HG02840 (cell line): ENCODE measurements around the gene NHLH2.

ENCODE experiments used
- ATAC-seq: cut with Tn5 transposase; IDR thresholded peaks from one replicate; pipeline ENCODE4 v1.9.1; 2021; ENCODE audit warnings: mild to moderate bottlenecking, moderate library complexity, moderate number of reproducible peaks; ENCODE audit not compliant: unreplicated experiment, low FRiP score

NHLH2 gene

DNA sequence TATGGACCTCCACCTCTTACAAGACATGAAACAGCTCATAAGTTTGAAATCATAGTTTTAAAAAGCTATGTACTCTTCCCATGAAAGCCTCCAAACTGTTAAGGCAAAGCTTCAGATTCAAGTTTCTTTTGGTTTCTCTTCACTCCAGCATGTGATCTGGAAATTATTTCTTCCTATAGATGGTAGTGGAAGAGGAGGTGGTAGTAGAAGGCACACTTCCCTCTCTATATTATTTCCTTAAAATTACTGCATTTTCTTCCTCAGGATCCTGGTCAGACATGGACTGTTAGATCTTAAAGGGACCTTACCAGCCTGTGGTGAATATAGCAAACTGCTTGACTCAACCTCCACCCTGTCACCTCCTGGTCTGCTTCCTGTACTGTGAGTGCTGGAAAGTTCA lies 31.9 kb downstream of the NHLH2 start:
- ATAC-seq = no peak

DNA sequence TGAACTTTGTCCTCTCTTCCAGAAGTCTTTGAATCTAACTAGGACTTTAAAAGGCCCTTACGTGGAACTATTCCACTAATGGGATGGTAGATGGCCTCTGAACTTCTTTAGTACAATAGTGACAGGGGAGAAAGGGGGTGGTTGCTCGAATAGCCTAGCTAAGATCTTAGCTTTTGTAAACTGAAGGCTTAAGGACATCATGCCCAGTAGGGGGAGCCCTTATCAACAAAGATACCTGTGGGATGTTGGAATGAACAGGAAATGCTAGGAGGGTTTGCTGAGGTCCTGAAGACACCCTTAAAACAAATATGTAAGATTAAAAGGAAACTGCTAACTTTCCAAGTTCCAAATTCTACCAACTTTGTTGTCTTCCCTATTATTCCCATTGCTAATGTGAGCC lies 33.2 kb downstream of the NHLH2 start:
- no peak for ATAC-seq

DNA sequence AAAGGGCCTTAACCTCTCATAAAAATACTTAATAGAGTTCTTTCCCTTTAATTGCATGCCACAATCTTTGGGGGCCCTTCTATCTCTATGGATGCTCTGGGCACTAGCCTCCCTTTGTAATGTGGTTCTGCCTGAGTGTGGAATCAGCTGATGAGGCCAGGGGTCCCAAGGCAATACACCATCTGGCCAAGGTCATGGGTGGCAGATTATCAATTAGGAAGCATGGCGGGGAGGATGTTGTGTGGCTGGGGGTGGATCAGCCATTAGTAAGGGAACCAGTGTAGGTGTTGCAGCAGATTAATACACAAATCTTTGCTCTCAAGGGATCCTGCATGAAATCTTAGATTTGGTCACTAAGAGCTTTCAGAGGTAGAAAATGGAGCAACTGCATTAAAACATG lies 35.3 kb downstream of the NHLH2 start:
- ATAC-seq = no peak

DNA sequence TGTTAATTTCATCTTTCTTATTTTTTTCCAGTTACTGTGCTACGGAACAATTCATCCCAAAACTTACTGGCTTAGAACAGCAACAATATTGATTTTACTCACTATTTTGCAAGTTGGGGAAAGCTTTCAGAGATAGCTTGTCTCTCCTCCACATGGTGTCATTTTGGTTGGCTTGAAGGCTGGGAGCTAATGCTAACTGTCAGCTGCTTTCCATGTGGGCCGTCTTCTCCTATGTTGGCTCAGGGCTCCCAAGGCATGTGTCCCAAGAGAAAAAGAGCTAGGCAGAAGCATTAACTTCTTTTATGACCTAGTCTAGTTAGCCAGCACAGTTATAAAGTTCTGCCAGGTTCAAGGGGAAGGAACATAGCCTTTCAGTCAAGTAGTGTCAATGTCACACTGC lies 38.5 kb downstream of the NHLH2 start:
- ATAC-seq = no peak

DNA sequence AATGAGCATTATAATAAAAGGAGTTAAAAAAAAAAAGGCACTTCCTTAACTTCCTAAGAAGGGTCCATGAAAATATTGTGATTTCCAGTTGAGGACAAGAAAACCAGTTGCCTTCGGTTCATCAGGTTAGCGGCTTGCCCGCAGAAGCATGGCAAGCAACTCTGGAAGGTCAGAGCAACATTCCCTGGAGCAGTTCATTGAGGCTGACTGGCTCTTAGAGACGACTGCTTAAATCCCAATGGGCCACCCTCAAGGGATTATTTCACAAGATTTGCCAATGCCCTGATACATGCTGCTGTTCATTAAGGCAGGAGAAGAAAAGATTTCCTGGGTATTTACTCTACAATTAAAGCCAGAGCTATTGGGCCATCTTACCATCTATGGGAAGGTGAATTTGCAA lies 43.4 kb downstream of the NHLH2 start:
- ATAC-seq = no peak

DNA sequence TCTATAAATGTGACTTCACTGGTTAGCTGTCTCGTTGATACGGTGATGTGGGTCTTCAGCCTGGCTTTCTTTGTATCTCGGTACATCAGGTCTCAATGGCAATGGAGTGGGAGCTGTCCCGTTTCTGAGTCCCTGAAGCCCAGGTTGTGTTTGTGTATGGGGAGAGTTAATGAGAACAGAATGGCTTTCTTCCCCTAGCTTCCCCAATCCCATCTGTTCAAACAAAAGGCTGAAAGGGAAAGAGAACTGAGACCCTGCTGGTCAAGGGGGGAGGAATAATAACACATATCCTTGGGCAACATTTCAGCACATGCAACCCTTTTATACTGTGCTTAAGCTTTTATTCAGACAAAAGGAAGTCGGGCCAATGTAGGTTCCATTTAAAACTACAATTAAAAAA lies 44.0 kb downstream of the NHLH2 start:
- ATAC-seq = no peak

DNA sequence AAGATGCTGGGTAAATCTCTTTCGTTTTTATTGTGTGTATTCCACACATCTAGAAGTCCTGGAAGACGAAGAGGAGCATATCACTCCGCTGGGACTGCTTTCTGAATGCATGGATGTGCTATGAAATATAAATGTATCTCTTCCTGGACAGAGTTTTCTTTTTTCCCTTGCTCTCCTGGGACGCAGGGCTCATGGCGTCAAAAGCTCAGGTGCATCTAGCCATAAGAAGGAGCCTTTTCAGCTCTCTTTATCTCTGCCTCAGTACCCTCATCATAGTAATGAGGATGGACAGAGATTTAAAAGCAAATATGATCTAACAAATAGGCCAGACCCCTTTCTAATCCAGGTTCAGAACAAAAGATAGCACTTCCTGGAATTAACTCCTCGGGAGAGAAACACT lies 44.9 kb downstream of the NHLH2 start:
- no peak for ATAC-seq

DNA sequence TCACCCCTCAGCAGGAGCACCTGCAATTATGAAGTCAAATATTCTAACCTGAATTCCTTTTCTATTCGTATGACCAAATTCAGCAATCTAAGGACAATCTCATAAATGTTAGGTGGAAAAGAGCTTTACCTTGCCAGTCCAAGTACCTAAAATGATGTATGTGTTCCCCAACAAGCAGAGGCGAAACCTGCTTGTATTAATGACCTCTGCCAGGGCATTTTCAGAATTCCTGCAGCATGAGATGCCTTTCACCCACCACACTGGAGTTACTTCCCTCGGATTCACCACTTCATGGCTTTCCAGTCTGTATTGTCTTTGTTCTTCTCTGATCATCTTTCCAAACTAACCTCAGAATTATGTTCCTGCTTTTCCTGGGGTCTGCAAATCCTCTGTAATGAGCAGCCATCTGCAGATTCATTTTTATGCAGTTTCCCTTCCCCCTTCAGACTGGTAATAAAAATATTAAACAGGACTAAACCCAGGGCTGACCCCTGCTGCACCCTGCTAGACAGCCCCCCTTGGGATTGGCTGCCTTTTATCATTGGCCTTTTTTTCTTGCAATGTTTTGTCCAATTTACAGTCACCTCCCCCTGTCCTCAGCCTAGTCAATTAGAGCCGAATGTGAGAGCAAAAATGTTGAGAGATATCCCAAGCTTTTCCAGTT lies 45.8 kb downstream of the NHLH2 start:
- ATAC-seq = no peak

- no peak for ATAC-seq
Observed at GRCh38 chr1:115793162-115793561, 47.8 kb downstream of the NHLH2 start.

DNA sequence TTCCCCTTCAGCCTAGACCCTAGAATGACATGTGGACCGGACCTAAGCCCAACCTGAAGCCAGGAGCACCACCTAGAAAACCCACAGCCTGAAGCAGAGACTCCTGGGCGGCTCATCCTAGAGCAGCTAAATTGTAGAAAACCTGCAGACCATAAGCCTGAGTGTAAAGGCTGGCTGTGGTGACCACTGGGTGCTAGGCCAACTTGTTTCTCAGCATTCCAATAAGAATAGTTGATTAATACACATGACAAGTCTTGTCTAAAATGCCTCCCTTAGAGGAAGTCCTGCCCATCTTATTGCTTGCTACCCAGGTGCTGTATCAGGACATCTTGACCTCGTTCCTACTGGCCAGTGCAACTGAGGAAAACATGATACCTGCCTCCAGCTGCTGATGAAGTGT lies 49.1 kb downstream of the NHLH2 start:
- ATAC-seq = no peak

- no peak for ATAC-seq
Observed at GRCh38 chr1:115790846-115791245, 50.1 kb downstream of the NHLH2 start.

DNA sequence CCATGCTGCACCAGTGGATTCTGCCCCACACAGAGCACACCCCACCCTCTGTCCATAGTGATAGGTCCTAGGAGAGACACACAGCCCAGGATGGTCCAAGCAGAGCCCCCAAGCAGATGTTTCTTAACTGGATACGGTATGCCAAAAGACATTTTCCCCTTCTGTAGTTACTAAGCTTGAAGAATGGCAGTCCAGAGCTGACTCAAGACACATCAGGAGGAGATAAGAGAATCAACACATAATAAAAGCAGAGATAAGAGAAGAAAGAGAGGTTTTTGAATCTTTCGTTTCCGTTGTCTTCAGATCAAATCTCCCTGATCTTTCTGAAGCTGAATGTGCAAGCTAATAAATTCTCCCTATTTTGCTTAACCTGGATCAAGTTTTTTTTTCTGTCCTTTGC lies 50.6 kb downstream of the NHLH2 start:
- no peak for ATAC-seq
